Vagina (tissue), 2 donors: ENCODE measurements around the gene SPO11.

Experiments used
- CTCF ChIP-seq, 3 experiments: fragments of 450-650 bp in 2 of 3; fragments of 200-600 bp in 1 of 3; sonication (generic) in 1 of 3; IDR thresholded peaks; one replicate each; pipeline ENCODE4 v1.5.1; 2017 to 2019; ENCODE audit warnings: antibody characterized with exemption in 3 of 3, mild to moderate bottlenecking in 2 of 3, moderate library complexity in 2 of 3
- POLR2A ChIP-seq, 2 donors: fragments of 450-650 bp; IDR thresholded peaks; one replicate each; pipeline ENCODE4 v1.6.1; 2017; ENCODE audit warnings: antibody characterized with exemption in 2 of 2, mild to moderate bottlenecking in 2 of 2, moderate library complexity in 2 of 2
- POLR2AphosphoS5 ChIP-seq, 2 donors: sonication (generic); formaldehyde crosslinking; IDR thresholded peaks; one replicate each; pipeline ENCODE4 v1.9.0; 2017; ENCODE audit warnings: antibody characterized with exemption in 2 of 2, mild to moderate bottlenecking in 2 of 2, low read depth in 1 of 2; ENCODE audit not compliant: insufficient read depth in 1 of 2

- no peak for TF ChIP-seq POLR2AphosphoS5 (IDR thresholded peaks at IDR 0.05; ENCODE audit: insufficient read depth in 1 of 2, low read depth in 1 of 2)
- TF ChIP-seq CTCF (IDR thresholded peaks at IDR 0.05) = no peak
- no peak for TF ChIP-seq POLR2A (IDR thresholded peaks at IDR 0.05)
Observed at GRCh38 chr20:57382516-57382915, 52.9 kb downstream of the SPO11 start.
